Bone marrow (tissue), 2 donors: ENCODE measurements around the gene PCTP.

Experiments
- DNase-seq, 2 donors: peaks; one replicate each; lab custom pipeline; 2025; lab: John Stamatoyannopoulos, UW

PCTP gene

GRCh38 chr17:55750750-55751657 is at the start of gene PCTP:
Gene PCTP, plus strand, starts transcription at chr17:55751051. Its CDS starts 53 bp downstream, at chr17:55751104.
- peak; percentile 83 to 87 for DNase-seq

GRCh38 chr17:55702150-55702549 is 48.7 kb upstream of the PCTP start:
- DNase-seq: no peak

- no peak for DNase-seq
These were observed 46.5 kb upstream of the PCTP start for GRCh38 chr17:55704401-55704800.

GRCh38 chr17:55705847-55706246 is 45.0 kb upstream of the PCTP start:
- DNase-seq: no peak

GRCh38 chr17:55706808-55707773 is 43.8 kb upstream of the PCTP start:
- DNase-seq: no peak

GRCh38 chr17:55708175-55708974 is 42.5 kb upstream of the PCTP start:
- DNase-seq: no peak

GRCh38 chr17:55709440-55709839 is 41.4 kb upstream of the PCTP start:
- no peak for DNase-seq

- DNase-seq: no peak
These were observed 40.9 kb upstream of the PCTP start for GRCh38 chr17:55709984-55710383.

GRCh38 chr17:55710410-55710809 is 40.4 kb upstream of the PCTP start:
- DNase-seq: no peak

GRCh38 chr17:55710829-55711496 is 39.9 kb upstream of the PCTP start:
- DNase-seq: no peak

GRCh38 chr17:55717432-55717831 is 33.4 kb upstream of the PCTP start:
- DNase-seq: no peak

GRCh38 chr17:55717898-55718735 is 32.7 kb upstream of the PCTP start:
- DNase-seq: peak; percentile 13 to 50

- no peak for DNase-seq
These were observed 29.7 kb upstream of the PCTP start for GRCh38 chr17:55720919-55721836.

- DNase-seq: no peak
These were observed 28.7 kb upstream of the PCTP start for GRCh38 chr17:55722016-55722736.

- no peak for DNase-seq
These were observed 27.9 kb upstream of the PCTP start, which contains the start of gene TMEM100 for GRCh38 chr17:55722742-55723487. Gene TMEM100, minus strand, starts transcription at chr17:55722864. Its CDS starts 1,794 bp downstream, at chr17:55721070.

GRCh38 chr17:55723488-55723848 is 27.4 kb upstream of the PCTP start:
- DNase-seq: no peak

- no peak for DNase-seq
These were observed 24.4 kb upstream of the PCTP start for GRCh38 chr17:55726440-55726839.

GRCh38 chr17:55727275-55727674 is 23.6 kb upstream of the PCTP start:
- no peak for DNase-seq
